RWPE1 (cell line): Measurements from ENCODE around the gene TENM4.
A peak's percentile ranks its signal among the peaks of the same experiment; 100 is the strongest.
"Not testable (repeated sequence)": the region's sequence is repeated elsewhere in the genome, so short reads cannot be mapped to it uniquely, and the experiment has no call there.

Source experiments
- CTCF ChIA-PET: fragments of 350-600 bp; sonication (Branson Sonifier 250); formaldehyde crosslinking; extraction: SDS; loops from one replicate; lab custom pipeline; 2021; lab: Yijun Ruan, JAX
- POLR2A ChIA-PET: fragments of 400-600 bp; formaldehyde crosslinking; extraction: SDS; loops from one replicate; lab custom pipeline; 2020; ENCODE audit warnings: antibody characterized with exemption; ENCODE audit not compliant: low non-redundant PET; lab: Yijun Ruan, JAX
- DNase-seq: peaks from one replicate; pipeline ENCODE4 v3.0.0; 2012; ENCODE audit warnings: low spot score
- H3K27ac ChIP-seq: fragments of 450-650 bp; 2 replicates; pipeline ENCODE4 v1.5.1; 2017
- TF ChIP-seq, protein P1 (sequence below): fragments of 450-650 bp; conservative IDR thresholded peaks from 2 replicates; pipeline ENCODE4 v1.5.1; 2017; ENCODE audit warnings: low read depth, mild to moderate bottlenecking

Gene TENM4

GRCh38 chr11:78828676-78829075 is 612.2 kb downstream of the TENM4 start:
- ChIA-PET CTCF (interaction anchor here (0.9 kb wide), 1 partner anchor 9 kb away, joined by 3 read pairs; no protein-coding TSS in a partner anchor), POLR2A (no interaction called here)
- TF ChIP-seq, protein P1, sequence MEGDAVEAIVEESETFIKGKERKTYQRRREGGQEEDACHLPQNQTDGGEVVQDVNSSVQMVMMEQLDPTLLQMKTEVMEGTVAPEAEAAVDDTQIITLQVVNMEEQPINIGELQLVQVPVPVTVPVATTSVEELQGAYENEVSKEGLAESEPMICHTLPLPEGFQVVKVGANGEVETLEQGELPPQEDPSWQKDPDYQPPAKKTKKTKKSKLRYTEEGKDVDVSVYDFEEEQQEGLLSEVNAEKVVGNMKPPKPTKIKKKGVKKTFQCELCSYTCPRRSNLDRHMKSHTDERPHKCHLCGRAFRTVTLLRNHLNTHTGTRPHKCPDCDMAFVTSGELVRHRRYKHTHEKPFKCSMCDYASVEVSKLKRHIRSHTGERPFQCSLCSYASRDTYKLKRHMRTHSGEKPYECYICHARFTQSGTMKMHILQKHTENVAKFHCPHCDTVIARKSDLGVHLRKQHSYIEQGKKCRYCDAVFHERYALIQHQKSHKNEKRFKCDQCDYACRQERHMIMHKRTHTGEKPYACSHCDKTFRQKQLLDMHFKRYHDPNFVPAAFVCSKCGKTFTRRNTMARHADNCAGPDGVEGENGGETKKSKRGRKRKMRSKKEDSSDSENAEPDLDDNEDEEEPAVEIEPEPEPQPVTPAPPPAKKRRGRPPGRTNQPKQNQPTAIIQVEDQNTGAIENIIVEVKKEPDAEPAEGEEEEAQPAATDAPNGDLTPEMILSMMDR = no peak
- H3K27ac ChIP-seq = peak overlapping the region; percentile 13; the same call in 1 of the 2 replicates
- DNase-seq = no peak

- POLR2A ChIA-PET, DNase-seq, CTCF ChIA-PET, H3K27ac ChIP-seq: not testable (repeated sequence)
These were observed 613.5 kb downstream of the TENM4 start for GRCh38 chr11:78827291-78827690.

DNA sequence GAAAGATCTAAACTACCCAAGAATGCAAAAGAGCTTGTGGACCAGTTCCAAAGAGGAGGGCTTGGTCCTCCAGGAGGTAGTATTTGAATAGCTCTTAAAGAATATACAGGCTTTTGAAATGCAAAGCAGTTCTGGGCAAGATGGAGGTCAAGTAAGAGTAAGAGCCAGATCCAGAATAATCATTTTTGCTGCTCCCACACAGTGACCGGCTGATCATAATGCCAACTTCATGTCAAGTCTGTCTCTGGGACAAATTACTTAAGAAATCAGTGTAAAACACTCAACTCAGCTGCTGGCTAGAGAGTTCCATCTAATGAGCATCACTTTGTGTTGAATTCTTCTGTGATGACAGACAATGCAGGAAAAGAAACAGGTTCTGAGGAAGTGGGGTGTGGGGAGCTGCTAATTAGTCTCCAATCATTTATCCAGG is 615.2 kb downstream of the TENM4 start:
- TF ChIP-seq, protein P1 = no peak
- no peak for DNase-seq
- CTCF ChIA-PET = interaction anchor here (0.6 to 1.6 kb wide), 3 partner anchors 11 to 180 kb away, joined by 3 read pairs; no protein-coding TSS in a partner anchor
- no peak overlapping the region for H3K27ac ChIP-seq
- POLR2A ChIA-PET = no interaction called here

- H3K27ac ChIP-seq = no peak overlapping the region
- TF ChIP-seq, protein P1 = no peak
- POLR2A ChIA-PET = no interaction called here
- CTCF ChIA-PET = no interaction called here
- DNase-seq = no peak
These were observed 617.2 kb downstream of the TENM4 start for GRCh38 chr11:78823588-78823987.

DNA sequence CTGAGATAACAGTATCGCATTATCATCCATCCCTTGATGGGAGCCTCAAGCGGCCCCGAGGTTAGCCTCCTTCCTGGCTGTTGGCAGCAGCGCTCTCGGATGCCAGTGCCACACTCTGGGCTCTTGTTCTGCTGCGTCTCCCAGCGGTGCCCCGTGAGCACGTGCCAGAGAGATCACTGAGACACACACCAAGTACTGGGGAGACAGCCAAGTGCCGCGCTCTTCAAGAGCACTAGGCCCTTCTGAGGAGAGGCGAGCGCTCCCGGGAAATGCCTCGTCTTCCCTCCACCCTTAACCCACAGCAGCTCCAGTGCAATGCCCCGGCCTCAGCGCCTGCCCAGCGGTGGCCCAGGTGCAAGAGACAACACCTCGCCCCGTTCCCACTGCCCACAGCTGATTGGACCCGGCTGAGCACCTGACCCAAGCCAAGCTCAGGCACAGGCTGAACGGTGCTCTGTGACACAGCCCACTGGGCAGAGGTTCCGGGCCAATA is 617.9 kb downstream of the TENM4 start:
- TF ChIP-seq, protein P1 = no peak
- no peak overlapping the region for H3K27ac ChIP-seq
- POLR2A ChIA-PET = no interaction called here
- no peak for DNase-seq
- CTCF ChIA-PET = no interaction called here

- DNase-seq = no peak
- no peak overlapping the region for H3K27ac ChIP-seq
- CTCF ChIA-PET = no interaction called here
- POLR2A ChIA-PET = no interaction called here
- TF ChIP-seq, protein P1 = no peak
These were observed 619.2 kb downstream of the TENM4 start for GRCh38 chr11:78821371-78822306.

DNA sequence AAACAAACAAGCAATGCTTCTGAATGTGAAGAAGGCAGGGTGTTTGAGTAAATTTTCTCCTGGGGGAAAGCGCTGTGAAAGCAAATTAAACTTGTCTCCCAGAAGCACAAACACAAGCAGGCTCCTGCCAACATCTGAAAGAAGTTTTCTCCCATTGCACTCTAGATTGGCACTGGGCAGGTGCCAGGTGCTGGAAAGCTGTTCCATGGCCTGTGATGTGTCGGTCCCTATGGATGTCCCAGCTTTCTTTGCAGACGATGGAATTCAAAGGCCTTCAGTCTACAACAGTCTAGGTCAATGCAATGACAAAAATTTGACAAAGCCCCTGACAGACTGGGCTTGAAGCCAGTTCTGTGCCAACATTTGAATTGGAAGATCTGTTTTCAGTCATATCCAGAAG is 620.1 kb downstream of the TENM4 start:
- ChIA-PET POLR2A (no interaction called here), CTCF (no interaction called here)
- no peak overlapping the region for H3K27ac ChIP-seq
- TF ChIP-seq, protein P1 = no peak
- DNase-seq = no peak
